Measurements from ENCODE around the gene FOXP1.

Gene FOXP1

GRCh38 chr3:71560665-71561064 lies 22.9 kb downstream of the FOXP1 start:
- no peak for FAIRE-seq
- no peak for DNase-seq (ENCODE audit: insufficient read length)
- TF ChIP-seq POLR2A (IDR thresholded peaks at IDR 0.05; ENCODE audit: low read depth, low read length): no peak
- TF ChIP-seq TAF1 (IDR thresholded peaks at IDR 0.05; ENCODE audit: borderline replicate concordance, low read depth, low read length): no peak
- TF ChIP-seq POLR2AphosphoS5 (IDR thresholded peaks at IDR 0.05; ENCODE audit: low read depth, low read length): no peak

GRCh38 chr3:71559578-71560162 lies 23.9 kb downstream of the FOXP1 start:
- FAIRE-seq: no peak
- TF ChIP-seq TAF1 (IDR thresholded peaks at IDR 0.05; ENCODE audit: borderline replicate concordance, low read depth, low read length) (no peak), POLR2A (IDR thresholded peaks at IDR 0.05; ENCODE audit: low read depth, low read length) (no peak), POLR2AphosphoS5 (IDR thresholded peaks at IDR 0.05; ENCODE audit: low read depth, low read length) (no peak)
- no peak for DNase-seq (ENCODE audit: insufficient read length)

- DNase-seq (ENCODE audit: insufficient read length): no peak
- FAIRE-seq: no peak
- TF ChIP-seq TAF1 (IDR thresholded peaks at IDR 0.05; ENCODE audit: borderline replicate concordance, low read depth, low read length) (no peak), POLR2A (IDR thresholded peaks at IDR 0.05; ENCODE audit: low read depth, low read length) (no peak), POLR2AphosphoS5 (IDR thresholded peaks at IDR 0.05; ENCODE audit: low read depth, low read length) (no peak)
These were observed 24.5 kb downstream of the FOXP1 start for GRCh38 chr3:71559021-71559420.

GRCh38 chr3:71554649-71555048 lies 28.9 kb downstream of the FOXP1 start:
- no peak for TF ChIP-seq TAF1 (IDR thresholded peaks at IDR 0.05; ENCODE audit: borderline replicate concordance, low read depth, low read length)
- no peak for FAIRE-seq
- no peak for DNase-seq (ENCODE audit: insufficient read length)

- no peak for TF ChIP-seq TAF1 (IDR thresholded peaks at IDR 0.05; ENCODE audit: borderline replicate concordance, low read depth, low read length)
- no peak for TF ChIP-seq POLR2A (IDR thresholded peaks at IDR 0.05; ENCODE audit: low read depth, low read length)
- TF ChIP-seq POLR2AphosphoS5 (IDR thresholded peaks at IDR 0.05; ENCODE audit: low read depth, low read length): no peak
- FAIRE-seq (no peak), DNase-seq (ENCODE audit: insufficient read length) (no peak)
These were observed 32.1 kb downstream of the FOXP1 start for GRCh38 chr3:71551311-71551919.

- TF ChIP-seq TAF1 (IDR thresholded peaks at IDR 0.05; ENCODE audit: borderline replicate concordance, low read depth, low read length) (no peak), POLR2A (IDR thresholded peaks at IDR 0.05; ENCODE audit: low read depth, low read length) (no peak), POLR2AphosphoS5 (IDR thresholded peaks at IDR 0.05; ENCODE audit: low read depth, low read length) (no peak)
- no peak for DNase-seq (ENCODE audit: insufficient read length)
- FAIRE-seq: no peak
These were observed 33.6 kb downstream of the FOXP1 start for GRCh38 chr3:71549951-71550350.

GRCh38 chr3:71548705-71549384 lies 34.7 kb downstream of the FOXP1 start:
- no peak for DNase-seq (ENCODE audit: insufficient read length)
- no peak for FAIRE-seq
- TF ChIP-seq POLR2AphosphoS5 (IDR thresholded peaks at IDR 0.05; ENCODE audit: low read depth, low read length) (no peak), POLR2A (IDR thresholded peaks at IDR 0.05; ENCODE audit: low read depth, low read length) (no peak), TAF1 (IDR thresholded peaks at IDR 0.05; ENCODE audit: borderline replicate concordance, low read depth, low read length) (no peak)

GRCh38 chr3:71547249-71548198 lies 36.0 kb downstream of the FOXP1 start:
- DNase-seq (ENCODE audit: insufficient read length) (no peak), FAIRE-seq (no peak)
- no peak for TF ChIP-seq POLR2AphosphoS5 (IDR thresholded peaks at IDR 0.05; ENCODE audit: low read depth, low read length)

GRCh38 chr3:71546821-71547220 lies 36.7 kb downstream of the FOXP1 start:
- FAIRE-seq: no peak
- DNase-seq (ENCODE audit: insufficient read length): no peak
- TF ChIP-seq POLR2AphosphoS5 (IDR thresholded peaks at IDR 0.05; ENCODE audit: low read depth, low read length) (no peak), TAF1 (IDR thresholded peaks at IDR 0.05; ENCODE audit: borderline replicate concordance, low read depth, low read length) (no peak), POLR2A (IDR thresholded peaks at IDR 0.05; ENCODE audit: low read depth, low read length) (no peak)

GRCh38 chr3:71545330-71545729 lies 38.2 kb downstream of the FOXP1 start:
- TF ChIP-seq POLR2AphosphoS5 (IDR thresholded peaks at IDR 0.05; ENCODE audit: low read depth, low read length): no peak
- TF ChIP-seq POLR2A (IDR thresholded peaks at IDR 0.05; ENCODE audit: low read depth, low read length): no peak
- no peak for TF ChIP-seq TAF1 (IDR thresholded peaks at IDR 0.05; ENCODE audit: borderline replicate concordance, low read depth, low read length)
- DNase-seq (ENCODE audit: insufficient read length): no peak
- FAIRE-seq: no peak

GRCh38 chr3:71543371-71544016 lies 40.0 kb downstream of the FOXP1 start:
- FAIRE-seq (no peak), DNase-seq (ENCODE audit: insufficient read length) (no peak)
- TF ChIP-seq POLR2AphosphoS5 (IDR thresholded peaks at IDR 0.05; ENCODE audit: low read depth, low read length): no peak

All from GM12892 (cell line).